Measurements from ENCODE around the gene CAPNS1.

GRCh38 chr19:36106441-36106840, 33.4 kb upstream of the CAPNS1 start:
- TF ChIP-seq CTCF (conservative IDR thresholded peaks at IDR 0.05 in 1 of 2, IDR thresholded peaks at IDR 0.05 in 1 of 2; ENCODE audit: extremely low read depth in 1 of 2, insufficient read depth in 1 of 2, low read depth in 1 of 2, low read length in 2 of 2) (no peak), EZH2 (IDR thresholded peaks at IDR 0.05; ENCODE audit: borderline replicate concordance, low read length) (no peak)

Measured in mammary epithelial cell (primary cell).